Measurements from ENCODE around the gene WNT3A. TPM values are rescaled to one million over a fixed set of nuclear protein-coding genes. Genes with fewer than 3 reads are reported as not detected.

WNT3A gene
- total and polyA plus RNA-seq, 2 donors (not counting 3 experiments of a cell fraction or from before 2014, with no cell fraction given) = not detected

GRCh38 chr1:228033376-228033775 lies 26.6 kb downstream of the WNT3A start:
- no peak for TF ChIP-seq CTCF (IDR thresholded peaks at IDR 0.05; ENCODE audit: extremely low read depth in 1 of 2, insufficient read depth in 1 of 2, low read depth in 1 of 2, low read length in 2 of 2)
- H3K4me3 ChIP-seq (replicated peaks in 1 of 3; ENCODE audit: insufficient read depth in 1 of 3, low read depth in 1 of 3, low read length in 3 of 3) = no peak overlapping the region
- no peaks in the 10 kb centered on the region for H3K4me1 ChIP-seq (ENCODE audit: control insufficient read depth, extremely low read depth, insufficient read depth, low read length)
- CTCF ChIA-PET = no interaction called here
- H3K4me2 ChIP-seq (ENCODE audit: insufficient read depth, low read length) = no peak overlapping the region
- no peaks in the 10 kb centered on the region for H4K20me1 ChIP-seq (replicated peaks; ENCODE audit: control insufficient read depth, extremely low read depth, insufficient read depth, low read length)
- dilution Hi-C loops (cut with MboI; ENCODE audit: extremely low pct_ligation_motif_present, low sequenced_read_pairs) = no loop called here
- H3K9me1 ChIP-seq (replicated peaks; ENCODE audit: control insufficient read depth, extremely low read depth, insufficient read depth, low read length) = no peaks in the 10 kb centered on the region
- no peak for FAIRE-seq
- POLR2A ChIA-PET = no interaction called here
- no peaks in the 10 kb centered on the region for H3K36me3 ChIP-seq (ENCODE audit: control insufficient read depth in 2 of 2, extremely low read depth in 1 of 2, insufficient read depth in 2 of 2, low read length in 2 of 2)
- H3K27me3 ChIP-seq (ENCODE audit: control insufficient read depth in 2 of 2, insufficient read depth in 2 of 2, low read length in 2 of 2) = peaks cover under 1 to 15% of the 10 kb centered on the region in 2 experiments
- no peaks in the 10 kb centered on the region for H3K9me3 ChIP-seq (replicated peaks; ENCODE audit: control insufficient read depth, insufficient read depth, low read length)
- intact Hi-C loops (cut with micrococcal nuclease) = no loop called here
- no peak overlapping the region for H3K27ac ChIP-seq (ENCODE audit: insufficient read depth, low read depth, low read length)
- no TSS peak for BruUV-seq (replicated peaks)
- no peak overlapping the region for H3K9ac ChIP-seq (replicated peaks; ENCODE audit: extremely low read depth, insufficient read depth, low read length)
- no peak overlapping the region for H2AFZ ChIP-seq (ENCODE audit: low read depth, low read length)
- no peaks in the 10 kb centered on the region for H3K79me2 ChIP-seq (ENCODE audit: control insufficient read depth, insufficient read depth, low read length)
- DNase-seq (ENCODE audit: low read depth, low spot score) = no peak

GRCh38 chr1:228034954-228035837 lies 28.4 kb downstream of the WNT3A start:
- H3K4me1 ChIP-seq (ENCODE audit: control insufficient read depth, extremely low read depth, insufficient read depth, low read length) = no peaks in the 10 kb centered on the region
- no peaks in the 10 kb centered on the region for H3K9me1 ChIP-seq (replicated peaks; ENCODE audit: control insufficient read depth, extremely low read depth, insufficient read depth, low read length)
- no peaks in the 10 kb centered on the region for H3K79me2 ChIP-seq (ENCODE audit: control insufficient read depth, insufficient read depth, low read length)
- FAIRE-seq (no peak), DNase-seq (ENCODE audit: low read depth, low spot score) (no peak)
- H2AFZ ChIP-seq (ENCODE audit: low read depth, low read length) = no peak overlapping the region
- no peak overlapping the region for H3K4me2 ChIP-seq (ENCODE audit: insufficient read depth, low read length)
- H3K9ac ChIP-seq (replicated peaks; ENCODE audit: extremely low read depth, insufficient read depth, low read length) = no peak overlapping the region
- dilution Hi-C loops (cut with MboI; ENCODE audit: extremely low pct_ligation_motif_present, low sequenced_read_pairs) (no loop called here), intact Hi-C loops (cut with micrococcal nuclease) (no loop called here)
- H4K20me1 ChIP-seq (replicated peaks; ENCODE audit: control insufficient read depth, extremely low read depth, insufficient read depth, low read length) = no peaks in the 10 kb centered on the region
- ChIA-PET POLR2A (no interaction called here), CTCF (interaction anchor here (0.6 kb wide), 1 partner anchor 130 kb away, joined by 6 read pairs; the partner anchor contains the start of gene IBA57)
- no TSS peak for BruUV-seq (replicated peaks)
- no peak overlapping the region for H3K27ac ChIP-seq (ENCODE audit: insufficient read depth, low read depth, low read length)
- no peaks in the 10 kb centered on the region for H3K36me3 ChIP-seq (ENCODE audit: control insufficient read depth in 2 of 2, extremely low read depth in 1 of 2, insufficient read depth in 2 of 2, low read length in 2 of 2)
- TF ChIP-seq GATA2 (IDR thresholded peaks at IDR 0.05; ENCODE audit: insufficient read depth, insufficient read length, low read depth, low read length) = no peak
- TF ChIP-seq MAX (IDR thresholded peaks at IDR 0.05; ENCODE audit: insufficient read depth, insufficient read length) = no peak
- no peak for TF ChIP-seq EZH2 (IDR thresholded peaks at IDR 0.05; ENCODE audit: borderline replicate concordance, low read depth, low read length, severe bottlenecking)
- TF ChIP-seq JUN (IDR thresholded peaks at IDR 0.05; ENCODE audit: borderline replicate concordance, insufficient read depth, insufficient read length, low read depth) = no peak
- TF ChIP-seq CTCF (IDR thresholded peaks at IDR 0.05; ENCODE audit: extremely low read depth in 1 of 2, insufficient read depth in 1 of 2, low read depth in 1 of 2, low read length in 2 of 2) = no peak
- no peak for TF ChIP-seq MYC (IDR thresholded peaks at IDR 0.05; ENCODE audit: low read depth, low read length)
- TF ChIP-seq FOS (IDR thresholded peaks at IDR 0.05; ENCODE audit: borderline replicate concordance, insufficient read depth, low read length) = no peak
- no peak for TF ChIP-seq POLR2AphosphoS5 (IDR thresholded peaks at IDR 0.05; ENCODE audit: insufficient read depth, low read depth, low read length)
- TF ChIP-seq POLR2A (IDR thresholded peaks at IDR 0.05; ENCODE audit: low read depth, low read length) = no peak
- H3K9me3 ChIP-seq (replicated peaks; ENCODE audit: control insufficient read depth, insufficient read depth, low read length) = no peaks in the 10 kb centered on the region
- H3K27me3 ChIP-seq (ENCODE audit: control insufficient read depth in 2 of 2, insufficient read depth in 2 of 2, low read length in 2 of 2) = peaks cover 9 to 15% of the 10 kb centered on the region in 2 experiments
- H3K4me3 ChIP-seq (replicated peaks in 1 of 3; ENCODE audit: insufficient read depth in 1 of 3, low read depth in 1 of 3, low read length in 3 of 3) = no peak overlapping the region

Measured in endothelial cell of umbilical vein (primary cell).